Right lobe of liver (tissue), 6 donors: ENCODE measurements around the gene VARS2. TPM values are rescaled to one million over a fixed set of nuclear protein-coding genes. Genes with fewer than 3 reads are reported as not detected.

Source experiments
- ATAC-seq, 4 donors: fragments of 200-7000 bp; cut with Tn5 transposase; one replicate each; pipeline ENCODE4 v1.9.1; 2020; ENCODE audit warnings: mild to moderate bottlenecking in 4 of 4, moderate library complexity in 4 of 4
- DNase-seq, 3 donors: peaks; one replicate each; pipeline ENCODE4 v3.0.0-alpha.2; 2020
- H3K27ac ChIP-seq, 3 donors: fragments of 200-600 bp; one replicate each; pipeline ENCODE4 v1.8.0; 2022
- H3K27me3 ChIP-seq, 2 donors: fragments of 200-600 bp; one replicate each; pipeline ENCODE4 v1.8.0; 2022
- H3K36me3 ChIP-seq, 4 donors: fragments of 200-600 bp; sonication (generic) in 1 of 4; one replicate each; pipeline versions ENCODE4 v1.5.1 to v1.8.0; 2017 to 2022; ENCODE audit warnings: control low read depth in 1 of 4
- H3K4me1 ChIP-seq, 4 donors: fragments of 200-600 bp; sonication (generic) in 1 of 4; one replicate each; pipeline versions ENCODE4 v1.5.1 to v1.8.0; 2017 to 2022; ENCODE audit warnings: control low read depth in 1 of 4
- H3K4me3 ChIP-seq, 3 donors: fragments of 200-600 bp; one replicate each; pipeline ENCODE4 v1.8.0; 2022
- H3K9me3 ChIP-seq, 4 donors: fragments of 200-600 bp; sonication (generic) in 1 of 4; one replicate each; pipeline versions ENCODE4 v1.5.1 to v1.8.0; 2017 to 2022; ENCODE audit warnings: control low read depth in 1 of 4
- CTCF ChIP-seq, 4 donors: fragments of 200-600 bp in 3 of 4; fragments of 450-650 bp in 1 of 4; IDR thresholded peaks; one replicate each; pipeline versions ENCODE4 v1.5.1 to v1.8.0; 2016 to 2022; ENCODE audit warnings: antibody characterized with exemption in 4 of 4, mild to moderate bottlenecking in 2 of 4
- POLR2A ChIP-seq: fragments of 450-650 bp; IDR thresholded peaks from one replicate; pipeline ENCODE4 v1.6.1; 2017; ENCODE audit warnings: antibody characterized with exemption, mild to moderate bottlenecking
- WGBS: methylation state at CpG from one replicate; pipeline ENCODE4 v1.1.6; 2018; ENCODE audit warnings: low coverage, low lambda C conversion rate; ENCODE audit not compliant: insufficient coverage; ENCODE audit errors: missing lambda C conversion rate; 5-methylcytosine and 5-hydroxymethylcytosine counted together
- intact Hi-C, 2 donors: fragments of 100-400 bp; cut with DNase I; formaldehyde crosslinking; loops; one replicate each; pipeline versions ENCODE4 v1.11.2 to v1.14.1; 2022
- total RNA-seq, 6 experiments: library from RNA; depleted of rRNA in 2 of 6; stranded (reverse); fragments of >200 nt in 2 of 6; fragmentation: NEBNext Ultra II Directional in 3 of 6; extraction: Animal tissue kit (Norgen Biotek cat#: 25700) in 3 of 6; gene quantifications; one replicate each; pipeline versions ENCODE4 v1.1.0 to v1.2.4, GENCODE V29; 2016 to 2023
- donor health status: DM: no; HTN: yes; CAD: no.
- donor health status: DM: no; HTN: no; CAD: no.
- donor health status: DM: no; HTN: no; CAD: no.
- donor health status: DM: no; HTN: yes; CAD: no.
- donor health status: DM: no; HTN: yes; CAD: no.

Gene VARS2
- total RNA-seq, 6 experiments from 2014 or later = 21.5 to 36.1 (median 25.9) TPM

GRCh38 chr6:30884521-30885480 is 29.2 kb upstream of the VARS2 start:
- no peak overlapping the region for H3K27ac ChIP-seq
- intact Hi-C loops = loop anchor here in 1 of 2 donors (10.0 kb wide), 1 partner anchor 60 kb away; no protein-coding TSS in a partner anchor
- H3K4me1 ChIP-seq = no peaks in the 10 kb centered on the region
- 25% methylated on average over 12 of the region's 59 CpGs for WGBS
- H3K36me3 ChIP-seq = no peaks in the 10 kb centered on the region
- no peaks in the 10 kb centered on the region for H3K9me3 ChIP-seq
- H3K27me3 ChIP-seq = no peaks in the 10 kb centered on the region
- peak; percentile 4 to 28 (median 16) for ATAC-seq
- peak in 1 of 3 donors; percentile 49 for DNase-seq
- TF ChIP-seq POLR2A (no peak), CTCF (IDR thresholded peaks at IDR 0.05) (no peak)
- peak overlapping the region; percentile 55 to 68 (median 61) for H3K4me3 ChIP-seq

GRCh38 chr6:30885481-30885998 is 28.5 kb upstream of the VARS2 start:
- Histone ChIP-seq H3K36me3 (no peaks in the 10 kb centered on the region), H3K27me3 (no peaks in the 10 kb centered on the region), H3K9me3 (no peaks in the 10 kb centered on the region), H3K4me3 (peak overlapping the region in 1 of 3 donors; percentile 68), H3K4me1 (no peaks in the 10 kb centered on the region), H3K27ac (no peak overlapping the region)
- WGBS = 40% methylated on average over 5 of the region's 7 CpGs
- ATAC-seq (peak in 2 of 4 donors; percentile 6 to 13), DNase-seq (peak in 1 of 3 donors; percentile 45)
- TF ChIP-seq CTCF (IDR thresholded peaks at IDR 0.05) (no peak), POLR2A (no peak)
- intact Hi-C loops = loop anchor here in 1 of 2 donors (10.0 kb wide), 1 partner anchor 61 kb away; no protein-coding TSS in a partner anchor

GRCh38 chr6:30885999-30886896 is 27.8 kb upstream of the VARS2 start:
- H3K4me1 ChIP-seq = no peaks in the 10 kb centered on the region
- TF ChIP-seq CTCF (IDR thresholded peaks at IDR 0.05) (no peak), POLR2A (no peak)
- no peaks in the 10 kb centered on the region for H3K9me3 ChIP-seq
- ATAC-seq (peak; percentile 6 to 65 (median 46)), DNase-seq (peak in 2 of 3 donors; percentile 52 to 65)
- no peaks in the 10 kb centered on the region for H3K36me3 ChIP-seq
- no peak overlapping the region for H3K27ac ChIP-seq
- H3K4me3 ChIP-seq = no peak overlapping the region
- intact Hi-C loops = loop anchor here in 1 of 2 donors (10.0 kb wide), 1 partner anchor 61 kb away; no protein-coding TSS in a partner anchor
- H3K27me3 ChIP-seq = no peaks in the 10 kb centered on the region
- WGBS = 34% methylated on average over 10 of the region's 18 CpGs

GRCh38 chr6:30886897-30887255 is 27.2 kb upstream of the VARS2 start:
- ATAC-seq (no peak), DNase-seq (no peak)
- intact Hi-C loops = loop anchor here in 1 of 2 donors (10.0 kb wide), 1 partner anchor 62 kb away; no protein-coding TSS in a partner anchor
- H3K9me3 ChIP-seq = no peaks in the 10 kb centered on the region
- TF ChIP-seq POLR2A (no peak), CTCF (IDR thresholded peaks at IDR 0.05) (no peak)
- no peaks in the 10 kb centered on the region for H3K27me3 ChIP-seq
- H3K4me3 ChIP-seq = no peak overlapping the region
- no peaks in the 10 kb centered on the region for H3K36me3 ChIP-seq
- no peak overlapping the region for H3K27ac ChIP-seq
- no peaks in the 10 kb centered on the region for H3K4me1 ChIP-seq
